ENCODE results near the gene CYSTM1.

The CYSTM1 gene

DNA sequence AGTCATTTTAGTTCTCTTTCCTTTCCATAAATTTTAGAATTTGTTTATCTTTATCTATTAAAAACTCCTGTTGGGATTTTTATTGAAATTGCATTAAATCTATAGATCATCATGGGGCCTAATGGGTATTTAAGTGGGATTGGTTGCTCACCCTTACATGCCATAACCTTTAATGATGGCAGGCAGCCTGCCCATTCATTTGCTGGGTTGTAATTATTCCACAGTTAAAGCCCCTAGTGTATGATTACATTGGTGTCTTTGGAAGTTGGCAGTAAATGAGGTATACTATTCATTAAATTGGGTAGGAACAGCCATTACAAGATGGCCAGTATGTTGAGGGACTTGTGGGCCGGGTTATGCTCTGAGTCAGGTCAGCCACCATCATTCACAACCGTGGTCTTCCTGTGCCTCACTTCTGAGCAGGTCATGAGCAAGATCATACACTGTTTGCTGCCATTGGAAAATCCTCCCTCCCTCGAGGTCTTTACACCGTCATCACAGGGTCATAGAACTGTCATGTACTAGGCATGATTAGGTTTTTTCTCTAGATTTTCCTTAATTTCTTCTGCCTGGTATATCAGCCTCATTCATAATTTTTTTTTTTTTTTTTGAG lies 59.5 kb downstream of the CYSTM1 start:
- Histone ChIP-seq H3K27ac (no peak overlapping the region), H3K4me3 (no peak overlapping the region)
- TF ChIP-seq, protein P1, sequence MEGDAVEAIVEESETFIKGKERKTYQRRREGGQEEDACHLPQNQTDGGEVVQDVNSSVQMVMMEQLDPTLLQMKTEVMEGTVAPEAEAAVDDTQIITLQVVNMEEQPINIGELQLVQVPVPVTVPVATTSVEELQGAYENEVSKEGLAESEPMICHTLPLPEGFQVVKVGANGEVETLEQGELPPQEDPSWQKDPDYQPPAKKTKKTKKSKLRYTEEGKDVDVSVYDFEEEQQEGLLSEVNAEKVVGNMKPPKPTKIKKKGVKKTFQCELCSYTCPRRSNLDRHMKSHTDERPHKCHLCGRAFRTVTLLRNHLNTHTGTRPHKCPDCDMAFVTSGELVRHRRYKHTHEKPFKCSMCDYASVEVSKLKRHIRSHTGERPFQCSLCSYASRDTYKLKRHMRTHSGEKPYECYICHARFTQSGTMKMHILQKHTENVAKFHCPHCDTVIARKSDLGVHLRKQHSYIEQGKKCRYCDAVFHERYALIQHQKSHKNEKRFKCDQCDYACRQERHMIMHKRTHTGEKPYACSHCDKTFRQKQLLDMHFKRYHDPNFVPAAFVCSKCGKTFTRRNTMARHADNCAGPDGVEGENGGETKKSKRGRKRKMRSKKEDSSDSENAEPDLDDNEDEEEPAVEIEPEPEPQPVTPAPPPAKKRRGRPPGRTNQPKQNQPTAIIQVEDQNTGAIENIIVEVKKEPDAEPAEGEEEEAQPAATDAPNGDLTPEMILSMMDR (IDR thresholded peaks at IDR 0.05), result no peak
- DNase-seq (ENCODE audit: low spot score), result no peak

DNA sequence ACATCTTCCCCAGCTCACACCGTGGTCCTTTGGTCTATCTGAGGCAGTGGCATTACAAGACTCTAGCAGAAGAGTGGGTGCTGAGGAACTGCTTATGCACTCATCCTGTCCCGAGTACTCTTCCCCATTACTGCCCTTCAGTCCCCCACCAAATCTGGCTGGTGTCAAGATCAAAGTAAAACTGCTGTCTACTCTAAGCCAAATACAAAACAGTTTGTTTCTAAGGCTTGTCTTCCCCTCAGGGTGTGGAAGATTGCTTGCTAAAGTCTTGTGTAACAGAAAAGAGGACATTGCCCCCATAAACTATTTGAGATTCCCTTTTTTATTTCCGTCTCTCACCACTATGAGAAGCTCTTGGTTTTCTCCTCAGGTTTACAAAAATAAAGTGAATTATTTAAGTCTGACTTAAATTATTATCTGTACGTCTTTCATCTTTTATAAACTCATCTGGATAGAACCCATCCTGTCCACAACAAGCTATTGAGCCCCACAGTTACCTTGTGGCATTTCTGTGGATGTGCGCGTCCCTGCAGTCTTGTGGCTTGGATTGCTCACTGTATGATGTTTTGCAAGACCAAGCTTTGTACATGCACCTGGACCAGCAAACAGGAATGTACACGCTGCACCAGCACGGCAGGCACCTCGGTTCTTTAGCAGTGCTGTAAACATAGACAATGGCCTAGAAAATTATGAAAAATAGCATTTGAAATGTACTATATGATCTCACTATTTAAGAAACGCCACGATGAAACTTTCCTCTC lies 61.0 kb downstream of the CYSTM1 start:
- TF ChIP-seq, protein P1 (IDR thresholded peaks at IDR 0.05), result no peak
- no peak overlapping the region for H3K4me3 ChIP-seq
- no peak for DNase-seq (ENCODE audit: low spot score)
- H3K27ac ChIP-seq, result no peak overlapping the region

DNA sequence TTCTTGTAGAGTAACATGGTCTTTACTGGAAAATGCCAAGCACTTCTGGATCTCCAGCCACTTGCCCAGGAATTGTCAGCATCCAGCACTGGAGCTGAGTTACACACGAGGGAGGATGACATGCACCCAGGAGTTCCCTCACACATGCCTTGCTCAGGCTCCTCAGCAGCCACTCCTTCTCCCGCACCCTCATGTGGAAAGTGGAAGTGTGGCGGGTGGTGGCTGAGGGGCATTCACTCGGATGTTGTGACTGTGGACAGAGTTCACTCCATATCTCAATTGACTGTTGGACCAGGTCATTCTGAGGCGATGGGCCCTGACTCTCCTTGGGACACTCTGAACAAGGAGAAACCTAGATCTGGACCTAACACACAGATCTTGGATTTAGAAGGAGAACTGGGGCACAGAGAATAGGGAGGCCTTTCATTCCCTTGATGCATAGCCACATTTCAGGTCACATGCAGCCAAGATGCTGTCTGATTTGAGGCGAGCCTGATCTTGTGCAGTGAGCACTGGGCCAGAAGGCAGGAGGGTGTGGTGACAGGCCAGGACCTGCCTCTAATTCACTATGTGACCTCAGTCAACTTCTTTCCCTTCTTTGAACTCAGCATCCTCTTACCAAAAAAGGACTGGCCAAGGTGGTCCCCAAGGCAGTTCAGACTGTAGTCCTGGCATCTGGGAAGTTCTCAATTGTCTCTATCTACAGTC lies 62.1 kb downstream of the CYSTM1 start:
- H3K4me3 ChIP-seq, result no peak overlapping the region
- no peak overlapping the region for H3K27ac ChIP-seq
- TF ChIP-seq, protein P1 (IDR thresholded peaks at IDR 0.05), result no peak
- no peak for DNase-seq (ENCODE audit: low spot score)

DNA sequence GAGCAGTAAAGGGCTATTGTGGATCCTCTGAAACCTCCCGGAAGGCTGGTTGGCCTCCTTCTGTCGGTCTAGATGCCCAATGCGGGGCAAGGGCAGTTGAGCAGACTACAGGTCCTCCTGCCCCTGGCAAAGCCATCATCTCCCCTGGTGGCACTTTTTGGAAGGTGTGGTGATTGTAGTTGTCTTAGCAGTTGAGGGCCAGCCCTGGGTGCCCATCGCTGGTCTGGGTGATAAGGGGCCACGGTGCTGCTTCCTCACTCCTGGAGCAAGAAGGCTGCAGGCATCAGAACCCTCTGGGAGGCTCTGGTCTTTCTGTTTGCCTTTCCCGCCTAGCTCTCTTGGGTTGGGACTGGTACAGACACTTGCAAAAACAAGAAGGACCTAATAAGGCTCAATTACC lies 63.8 kb downstream of the CYSTM1 start:
- H3K4me3 ChIP-seq, result no peak overlapping the region
- DNase-seq (ENCODE audit: low spot score), result no peak
- no peak overlapping the region for H3K27ac ChIP-seq
- TF ChIP-seq, protein P1 (IDR thresholded peaks at IDR 0.05), result no peak

DNA sequence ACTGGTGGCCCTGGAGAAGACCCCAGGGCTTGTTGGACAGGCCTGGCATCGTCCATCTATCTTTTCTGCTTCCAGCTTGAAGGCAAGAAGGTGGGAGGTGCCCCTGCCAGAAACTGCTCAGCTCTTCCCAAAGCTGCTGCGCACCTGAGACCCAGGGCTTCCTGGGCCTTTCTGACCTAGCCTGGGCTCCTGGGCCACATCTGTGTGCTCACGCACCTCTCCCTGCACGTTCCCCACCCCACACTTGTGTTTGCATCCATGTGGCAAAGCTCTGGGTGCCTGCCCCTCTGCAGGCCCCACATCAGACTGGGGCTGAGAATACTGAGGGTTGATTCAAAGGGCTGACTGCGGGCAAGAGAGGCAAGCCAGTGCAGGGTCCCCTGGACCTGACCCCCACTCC lies 64.5 kb downstream of the CYSTM1 start:
- H3K4me3 ChIP-seq, result no peak overlapping the region
- DNase-seq (ENCODE audit: low spot score), result no peak
- TF ChIP-seq, protein P1 (IDR thresholded peaks at IDR 0.05), result no peak
- H3K27ac ChIP-seq, result no peak overlapping the region

DNA sequence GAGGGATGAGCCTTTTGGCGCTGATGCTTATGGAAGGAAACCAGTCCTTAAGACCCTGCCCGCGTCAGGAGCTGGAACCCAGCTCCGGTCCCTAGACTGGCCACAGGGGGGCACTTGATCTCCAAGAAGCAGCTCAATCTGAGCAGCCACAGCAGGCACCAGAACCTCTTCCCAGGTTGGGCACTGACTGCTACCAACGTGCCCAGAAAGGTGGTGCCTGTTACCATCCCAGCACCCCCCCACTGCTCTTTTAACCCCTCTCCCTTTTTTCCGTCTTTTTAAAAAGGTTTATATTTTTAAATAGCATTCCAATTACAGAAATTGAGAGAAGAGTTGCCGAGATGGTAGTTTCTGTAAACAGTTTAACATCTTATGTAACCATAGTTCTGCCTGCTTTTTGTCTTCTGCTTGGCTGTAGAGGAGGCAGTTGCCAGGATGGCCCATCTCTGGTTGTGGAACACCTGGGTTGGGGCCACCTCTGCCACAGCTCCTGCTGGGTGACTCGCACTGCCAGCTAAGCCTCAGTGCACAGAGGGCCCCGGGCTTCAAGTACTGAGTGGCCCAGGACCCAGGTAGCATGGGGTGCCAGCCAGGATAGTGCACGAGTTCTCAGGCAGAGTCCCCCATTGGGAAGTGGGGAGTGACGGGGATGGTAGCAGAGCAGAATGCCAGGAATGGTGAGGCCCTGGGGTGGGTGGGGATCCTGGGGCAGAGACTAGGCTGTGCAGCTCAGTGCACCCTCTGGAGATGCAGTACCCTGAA lies 65.1 kb downstream of the CYSTM1 start:
- no peak for DNase-seq (ENCODE audit: low spot score)
- TF ChIP-seq, protein P1 (IDR thresholded peaks at IDR 0.05), result peak; percentile 37
- H3K4me3 ChIP-seq, result no peak overlapping the region
- H3K27ac ChIP-seq, result no peak overlapping the region
